GM19043 (cell line): Measurements from ENCODE around the gene B3GNT9.

Source experiments
- ATAC-seq: cut with Tn5 transposase; IDR thresholded peaks from one replicate; pipeline ENCODE4 v1.9.1; 2021; ENCODE audit warnings: low read depth; ENCODE audit not compliant: unreplicated experiment

B3GNT9 gene

DNA sequence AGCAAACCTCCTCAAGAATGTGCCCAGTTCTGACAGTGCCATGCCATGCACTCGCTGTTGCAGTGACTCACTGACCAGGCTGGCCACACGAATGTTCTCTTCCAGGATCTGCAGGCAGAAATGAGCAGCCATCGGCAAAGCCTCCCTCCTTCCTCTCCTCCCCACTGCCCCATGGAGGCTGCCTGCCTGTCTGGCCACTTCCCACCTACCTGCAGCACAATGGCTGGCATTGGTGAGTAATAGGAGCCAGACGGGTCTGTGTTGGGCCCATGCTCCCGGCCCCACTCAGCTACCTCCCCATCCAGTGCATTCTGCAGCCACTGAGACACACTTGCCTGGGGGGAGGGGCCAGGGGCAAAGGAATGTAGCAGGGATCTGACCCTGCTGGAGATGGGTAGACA, 35.8 kb upstream of the B3GNT9 start:
- ATAC-seq: no peak

- no peak for ATAC-seq
Observed at GRCh38 chr16:67185651-67186134, 34.9 kb upstream of the B3GNT9 start.

DNA sequence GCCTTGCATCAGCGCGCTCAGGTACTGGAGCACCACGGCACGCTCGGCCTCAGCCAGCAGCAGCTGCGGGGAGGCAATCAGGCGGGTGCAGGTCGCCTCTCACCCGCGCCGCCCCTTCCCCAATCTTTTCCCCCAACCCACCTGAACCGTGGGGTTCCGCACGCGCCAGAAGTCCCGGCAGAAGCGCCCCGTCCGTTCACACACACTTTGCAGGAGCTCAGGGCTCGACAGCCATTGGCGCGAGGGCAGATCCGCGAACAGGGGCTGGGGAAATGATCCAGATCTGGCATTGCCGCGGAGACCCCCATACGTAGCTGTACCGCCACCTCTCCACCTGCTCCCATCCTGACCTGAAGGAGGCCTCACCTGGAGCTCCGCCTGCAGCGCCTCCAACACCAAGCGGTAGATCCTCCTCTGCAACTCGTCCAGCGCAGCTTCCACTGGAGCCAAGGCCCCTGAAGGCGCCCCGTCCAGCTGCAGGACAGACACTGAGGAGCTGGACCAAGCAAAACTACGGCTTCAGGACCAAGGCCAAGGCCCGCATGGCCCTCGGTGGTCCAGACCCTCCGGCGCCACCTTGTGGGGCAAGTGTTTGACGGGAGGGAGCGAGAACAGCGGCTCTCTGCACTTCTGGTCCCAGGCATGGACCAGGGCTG, 34.3 kb upstream of the B3GNT9 start:
- ATAC-seq: no peak

- ATAC-seq: no peak
Observed at GRCh38 chr16:67184453-67184994, 33.7 kb upstream of the B3GNT9 start.

DNA sequence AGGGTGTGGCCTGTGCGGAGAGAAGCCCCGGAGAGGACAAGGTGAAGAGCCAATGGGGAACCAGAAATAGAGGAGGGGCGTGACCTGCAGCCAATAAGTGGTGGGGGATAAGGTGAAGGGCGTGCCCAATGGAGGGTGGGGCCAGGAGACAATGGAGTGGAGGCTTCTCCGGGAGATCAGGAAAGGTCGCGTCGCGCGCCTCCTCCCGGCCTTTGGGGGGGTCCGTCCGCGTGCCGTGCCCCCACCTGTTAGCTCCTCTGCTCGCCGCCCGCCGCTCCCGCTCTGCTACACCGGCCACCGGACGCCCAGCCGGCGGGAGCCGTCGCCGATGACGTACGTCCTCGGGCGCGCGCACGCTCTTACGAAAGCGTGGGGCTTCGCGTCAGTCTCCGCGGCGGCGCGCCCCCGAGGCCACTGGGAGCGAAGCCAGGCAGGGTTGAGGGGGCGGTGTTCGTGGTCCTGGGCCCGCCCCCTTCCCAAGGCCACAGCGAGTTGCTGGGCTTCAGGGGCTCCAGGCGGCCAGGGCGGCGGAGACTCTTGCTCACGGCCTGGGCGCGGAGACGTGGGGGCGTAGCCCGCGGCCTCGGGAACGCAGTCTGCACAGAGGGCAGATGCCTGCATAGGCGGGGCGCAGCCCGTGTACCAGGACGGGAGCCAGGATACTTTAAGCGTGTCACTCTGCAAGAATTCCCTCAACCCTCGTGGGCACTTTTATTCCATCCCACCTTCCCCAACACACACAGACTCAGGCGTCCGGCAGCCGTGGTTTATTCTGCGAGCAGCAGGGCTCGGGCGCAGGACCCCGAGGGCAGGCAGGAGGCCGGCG, 33.0 kb upstream of the B3GNT9 start, which contains the start of gene MATCAP1:
Gene MATCAP1, minus strand, starts transcription at position 337 of the 826 bp plus-strand sequence. CDS start 3,353 bp downstream, outside the sequence.
- ATAC-seq: peak; percentile 93

- no peak for ATAC-seq
Observed at GRCh38 chr16:67183284-67183626, 32.5 kb upstream of the B3GNT9 start.

DNA sequence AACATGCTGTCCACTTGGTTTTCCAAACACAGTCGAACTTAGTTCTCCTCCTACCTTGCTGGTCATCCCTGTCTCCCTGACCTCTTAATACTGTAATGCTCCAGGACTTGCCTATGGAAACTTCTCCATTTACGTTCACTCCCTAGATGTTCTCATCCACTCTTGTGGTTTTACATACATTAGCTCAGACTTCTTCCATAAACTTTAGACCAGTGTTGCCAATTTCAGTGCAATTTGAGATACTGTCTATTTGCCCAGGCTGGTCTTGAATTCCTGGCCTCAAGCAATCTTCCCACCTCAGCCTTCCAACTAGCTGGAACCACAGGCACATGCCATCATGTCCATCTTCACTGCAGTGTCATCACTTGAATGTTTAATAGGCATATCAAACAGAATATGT, 31.5 kb upstream of the B3GNT9 start:
- no peak for ATAC-seq

DNA sequence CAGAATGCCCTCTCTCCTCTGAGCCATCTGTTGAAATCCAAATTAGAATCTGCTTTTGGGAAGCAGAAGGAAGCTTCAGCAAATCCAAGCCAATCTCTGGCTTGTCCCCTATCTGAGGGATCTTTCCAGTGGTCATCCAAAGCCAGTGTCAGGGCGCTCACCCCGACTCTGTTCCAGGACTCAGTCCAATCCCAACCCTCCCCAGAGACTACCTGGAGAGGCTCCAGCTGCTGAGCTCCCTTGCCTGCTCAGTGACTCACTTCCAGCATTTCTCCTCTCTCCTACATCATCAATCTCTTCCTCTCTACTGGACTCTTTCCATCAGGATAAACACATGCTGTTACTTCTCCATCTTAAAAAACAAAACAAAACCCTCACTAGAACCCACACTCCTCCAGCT, 30.5 kb upstream of the B3GNT9 start:
- no peak for ATAC-seq

DNA sequence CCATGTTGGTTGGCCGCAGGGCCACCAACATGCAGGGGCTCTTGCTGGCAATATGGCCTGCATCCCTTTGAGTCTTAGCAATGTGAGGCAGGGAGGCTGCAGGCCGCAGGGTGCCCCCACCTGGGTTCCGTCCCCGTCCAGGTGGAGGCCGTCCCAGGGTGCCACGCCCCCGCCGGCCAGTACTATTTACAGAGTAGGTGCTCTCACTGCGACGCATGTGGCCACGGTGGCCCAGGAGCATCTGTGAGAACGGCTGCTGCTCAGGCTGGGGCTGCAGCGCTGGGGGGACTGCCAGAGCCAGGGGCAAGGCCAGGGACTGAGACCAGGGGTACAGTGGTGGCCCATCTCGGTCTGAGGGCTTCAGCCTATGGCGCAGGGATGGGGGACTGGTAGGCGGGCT, 29.4 kb upstream of the B3GNT9 start:
- ATAC-seq: no peak

DNA sequence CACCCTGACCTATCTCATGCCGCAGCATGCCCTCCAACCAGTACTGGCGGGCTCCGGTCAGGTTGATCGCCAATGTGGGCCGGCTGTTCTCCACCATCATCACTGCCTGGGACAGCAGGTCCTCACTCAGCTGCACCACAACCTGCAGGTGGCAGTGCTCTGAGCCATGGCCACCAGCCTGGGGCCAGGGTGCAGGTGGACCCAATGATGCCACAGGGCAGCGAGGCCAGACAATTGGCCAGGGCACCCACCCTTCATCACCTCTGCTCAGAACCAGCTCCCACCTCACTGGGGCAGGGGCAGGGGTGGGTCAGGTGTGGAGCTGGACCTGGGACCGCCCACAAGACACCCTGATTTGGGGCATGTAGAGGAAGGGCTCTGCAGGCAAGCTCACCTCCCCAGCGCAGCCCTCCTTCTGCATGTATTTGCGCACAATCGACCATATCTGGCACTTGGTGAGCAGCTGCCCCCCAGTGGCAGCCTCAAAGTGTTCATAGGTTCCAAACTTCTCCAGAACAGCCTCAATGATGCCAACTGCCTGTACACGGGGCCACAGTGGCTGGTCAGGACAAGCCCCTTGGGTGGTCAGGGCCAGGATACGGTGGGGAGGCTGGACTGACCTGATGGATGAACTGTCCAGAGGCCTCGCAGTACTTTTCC, 28.8 kb upstream of the B3GNT9 start:
- no peak for ATAC-seq

GRCh38 chr16:67177743-67178699, 27.2 kb upstream of the B3GNT9 start:
- no peak for ATAC-seq

DNA sequence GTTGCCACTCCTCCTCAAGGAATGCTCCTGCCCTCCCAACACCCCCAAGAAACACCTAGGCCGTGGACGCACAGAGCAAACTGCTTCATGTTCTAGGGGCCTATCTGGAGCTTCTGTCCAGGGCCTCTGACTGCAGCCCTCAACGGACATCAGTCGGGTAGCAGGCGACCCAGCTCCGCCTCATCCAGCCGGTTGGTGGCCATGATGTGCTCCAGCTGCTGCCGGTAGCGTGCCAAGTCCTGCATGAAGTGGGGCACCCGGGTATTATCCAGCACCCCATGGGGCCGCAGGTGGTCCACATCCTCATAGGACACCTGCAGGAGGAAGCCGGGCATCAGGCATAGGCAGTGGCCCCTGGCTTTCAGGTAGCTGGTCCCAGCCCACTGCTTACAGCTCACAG, 25.9 kb upstream of the B3GNT9 start:
- no peak for ATAC-seq

- ATAC-seq: no peak
Observed at GRCh38 chr16:67174706-67175231, 24.0 kb upstream of the B3GNT9 start.

GRCh38 chr16:67173808-67174705, 23.3 kb upstream of the B3GNT9 start:
- ATAC-seq: peak; percentile 40

DNA sequence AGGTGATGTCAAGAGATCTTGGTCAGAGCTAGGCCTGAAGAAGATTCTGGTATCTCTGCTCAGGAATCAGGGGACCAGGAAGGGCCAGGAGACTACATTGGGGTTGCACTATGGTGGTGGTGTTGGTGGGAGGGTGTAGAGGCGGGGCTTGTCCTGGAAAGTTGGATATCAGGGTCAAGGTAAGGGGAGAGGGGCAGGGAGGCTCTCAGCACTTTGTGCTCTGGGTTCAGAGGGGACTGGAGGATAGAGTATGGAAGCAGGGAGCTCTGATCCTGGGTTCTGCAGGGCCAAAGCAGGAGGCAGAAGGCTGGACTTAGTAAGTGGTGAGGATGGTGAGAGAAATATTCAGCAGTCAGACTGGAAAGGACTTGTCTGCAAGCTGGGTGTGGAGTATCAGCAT, 22.5 kb upstream of the B3GNT9 start:
- no peak for ATAC-seq

DNA sequence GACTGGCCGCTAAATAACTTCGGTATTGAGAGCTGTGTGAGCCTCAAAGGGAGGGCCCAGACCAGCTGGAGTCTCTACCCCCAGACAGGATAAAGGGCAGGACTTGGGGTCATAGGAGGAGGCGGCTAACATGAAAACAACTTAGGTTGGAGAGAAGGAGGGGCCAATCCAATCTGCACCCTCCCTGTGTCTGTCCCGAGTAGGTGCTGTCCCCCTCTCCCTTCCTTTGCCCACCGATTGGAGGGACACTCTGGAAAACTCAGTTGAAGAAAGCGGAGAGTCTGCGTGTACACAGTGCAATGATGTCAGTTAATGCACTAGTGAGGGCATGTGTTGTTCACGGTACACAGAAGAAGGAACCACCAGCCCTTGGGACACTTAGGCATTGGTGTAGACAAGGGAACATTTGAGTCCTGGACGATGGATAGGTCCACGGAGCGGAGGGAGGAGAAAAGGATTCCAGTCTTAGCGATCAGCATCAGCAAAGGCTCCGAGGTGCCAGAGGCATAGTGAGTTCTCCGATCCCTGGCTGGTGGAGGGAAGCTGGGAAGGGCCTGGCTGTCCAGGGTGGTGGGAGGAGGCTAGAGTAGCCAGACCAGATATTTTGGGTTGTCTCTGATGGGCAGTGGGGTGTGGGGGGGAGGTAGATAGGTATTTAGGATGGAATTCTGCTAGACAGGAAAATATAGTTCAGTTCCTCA, 20.3 kb upstream of the B3GNT9 start:
- no peak for ATAC-seq

GRCh38 chr16:67170168-67170948, 19.6 kb upstream of the B3GNT9 start, which contains the start of gene NOL3:
TSS of gene NOL3 (plus strand) at chr16:67170538.
- ATAC-seq: peak; percentile 32
